Stimulated activated CD4-positive, alpha-beta T cell treated with anti-CD3 and anti-CD28 coated beads, Interleukin-15, amount 100 ng/mL, for 1 hour (primary cell): ENCODE results near the gene ELMO3.
A peak's percentile ranks its signal among the peaks of the same experiment; 100 is the strongest.

Experiments
- DNase-seq, 2 donors: peaks; one replicate each; pipeline ENCODE4 v3.0.0-alpha.2; 2020; ENCODE audit warnings: low read depth in 1 of 2, low spot score in 1 of 2

ELMO3 gene

GRCh38 chr16:67163999-67164558 lies 34.9 kb upstream of the ELMO3 start:
- no peak for DNase-seq

GRCh38 chr16:67164599-67165061 lies 34.3 kb upstream of the ELMO3 start, which contains the start of gene HSF4:
Gene HSF4, plus strand, starts transcription at chr16:67164745. Its CDS starts 67 bp downstream, at chr16:67164812.
- DNase-seq: no peak

- no peak for DNase-seq
Measured at GRCh38 chr16:67165121-67166078, 33.5 kb upstream of the ELMO3 start.

GRCh38 chr16:67166110-67166547 lies 32.8 kb upstream of the ELMO3 start:
- no peak for DNase-seq

- DNase-seq: no peak
Measured at GRCh38 chr16:67166598-67167168, 32.2 kb upstream of the ELMO3 start.

GRCh38 chr16:67167588-67167987 lies 31.3 kb upstream of the ELMO3 start:
- DNase-seq: no peak

- no peak for DNase-seq
Measured at GRCh38 chr16:67169011-67169451, 29.9 kb upstream of the ELMO3 start.

- DNase-seq: no peak
Measured at GRCh38 chr16:67169642-67170167, 29.2 kb upstream of the ELMO3 start.

- no peak for DNase-seq
Measured at GRCh38 chr16:67170168-67170948, 28.6 kb upstream of the ELMO3 start, which contains the start of gene NOL3. Gene NOL3, plus strand, starts transcription at chr16:67170538.

- no peak for DNase-seq
Measured at GRCh38 chr16:67170949-67171649, 27.8 kb upstream of the ELMO3 start.

- DNase-seq: no peak
Measured at GRCh38 chr16:67173323-67173722, 25.6 kb upstream of the ELMO3 start.

GRCh38 chr16:67173808-67174705 lies 24.9 kb upstream of the ELMO3 start:
- peak in 1 of 2 donors; percentile 25 for DNase-seq

- DNase-seq: no peak
Measured at GRCh38 chr16:67174706-67175231, 24.2 kb upstream of the ELMO3 start.

GRCh38 chr16:67176662-67177061 lies 22.3 kb upstream of the ELMO3 start:
- no peak for DNase-seq

- no peak for DNase-seq
Measured at GRCh38 chr16:67177743-67178699, 20.9 kb upstream of the ELMO3 start.

GRCh38 chr16:67179421-67180080 lies 19.4 kb upstream of the ELMO3 start:
- no peak for DNase-seq

- no peak for DNase-seq
Measured at GRCh38 chr16:67180166-67180565, 18.8 kb upstream of the ELMO3 start.
